H9 (cell line): ENCODE results near the gene PLD3. TPM values are rescaled to one million over a fixed set of nuclear protein-coding genes. Genes with fewer than 3 reads are reported as not detected.
A peak's percentile ranks its signal among the peaks of the same experiment; 100 is the strongest.

Source experiments
- DNase-seq: peaks from one replicate; pipeline ENCODE4 v3.0.0-alpha.2; 2017
- H2AFZ ChIP-seq: one replicate; pipeline ENCODE4 v1.6.1; 2013; ENCODE audit warnings: mild to moderate bottlenecking, low read length, control low read depth, moderate library complexity
- H2AK5ac ChIP-seq: 2 replicates; pipeline ENCODE4 v1.6.1; 2013; ENCODE audit warnings: low read length, control low read depth, mixed read lengths; ENCODE audit not compliant: insufficient read length
- H2BK120ac ChIP-seq: one replicate; pipeline ENCODE4 v1.6.1; 2013; ENCODE audit warnings: low read depth, mild to moderate bottlenecking, low read length, control low read depth, inconsistent platforms; ENCODE audit not compliant: poor library complexity, severe bottlenecking
- H2BK12ac ChIP-seq: 2 replicates; pipeline ENCODE4 v1.6.1; 2013; ENCODE audit warnings: low read length, control low read depth, mixed read lengths, low read depth; ENCODE audit not compliant: insufficient read length
- H2BK15ac ChIP-seq: 2 replicates; pipeline ENCODE4 v1.6.1; 2013; ENCODE audit warnings: low read depth, low read length, control low read depth
- H2BK20ac ChIP-seq: one replicate; pipeline ENCODE4 v1.6.1; 2013; ENCODE audit warnings: low read depth, mild to moderate bottlenecking, low read length, control low read depth, inconsistent platforms; ENCODE audit not compliant: poor library complexity, severe bottlenecking
- H2BK5ac ChIP-seq: 2 replicates; pipeline ENCODE4 v1.6.1; 2013; ENCODE audit warnings: low read length, control low read depth, mixed read lengths; ENCODE audit not compliant: insufficient read length
- H3K14ac ChIP-seq: 2 replicates; pipeline ENCODE4 v1.6.1; 2013; ENCODE audit warnings: low read length, control low read depth; ENCODE audit not compliant: insufficient read depth
- H3K18ac ChIP-seq: 2 replicates; pipeline ENCODE4 v1.6.1; 2013; ENCODE audit warnings: low read depth, mild to moderate bottlenecking, mixed read lengths, low read length, control low read depth; ENCODE audit not compliant: insufficient read length
- H3K23ac ChIP-seq: 2 replicates; pipeline ENCODE4 v1.6.1; 2013; ENCODE audit warnings: low read length, control low read depth, mixed read lengths, low read depth; ENCODE audit not compliant: insufficient read length
- H3K23me2 ChIP-seq: 2 replicates; pipeline ENCODE4 v1.6.1; 2013; ENCODE audit warnings: low read depth, mild to moderate bottlenecking, mixed read lengths, low read length, control low read depth; ENCODE audit not compliant: insufficient read length, poor library complexity, severe bottlenecking
- H3K27ac ChIP-seq: 2 replicates; pipeline ENCODE4 v1.5.1; 2013; ENCODE audit warnings: low read length, control low read depth, mixed read lengths, low read depth; ENCODE audit not compliant: insufficient read length
- H3K27me3 ChIP-seq: 2 replicates; pipeline ENCODE4 v1.6.1; 2013; ENCODE audit warnings: low read length, control low read depth, inconsistent platforms; ENCODE audit not compliant: insufficient read depth
- H3K4ac ChIP-seq: 2 replicates; pipeline ENCODE4 v1.6.1; 2013; ENCODE audit warnings: low read depth, mild to moderate bottlenecking, control low read depth, inconsistent platforms, low read length, moderate library complexity
- H3K4me1 ChIP-seq: 2 replicates; pipeline ENCODE4 v1.6.1; 2013; ENCODE audit warnings: low read length, control low read depth, inconsistent platforms; ENCODE audit not compliant: insufficient read depth
- H3K4me2 ChIP-seq: 2 replicates; pipeline ENCODE4 v1.6.1; 2013; ENCODE audit warnings: low read length, control low read depth, mixed read lengths; ENCODE audit not compliant: insufficient read length, insufficient read depth
- H3K56ac ChIP-seq: 2 replicates; pipeline ENCODE4 v1.6.1; 2013; ENCODE audit warnings: low read depth, mild to moderate bottlenecking, mixed read lengths, low read length, control low read depth; ENCODE audit not compliant: insufficient read length
- H3K79me1 ChIP-seq: 2 replicates; pipeline ENCODE4 v1.6.1; 2013; ENCODE audit warnings: low read depth, mild to moderate bottlenecking, moderate library complexity, low read length, control low read depth, inconsistent platforms; ENCODE audit not compliant: insufficient read depth, poor library complexity, severe bottlenecking
- H3K79me2 ChIP-seq: 2 replicates; pipeline ENCODE4 v1.6.1; 2013; ENCODE audit warnings: low read length, control low read depth, inconsistent platforms; ENCODE audit not compliant: insufficient read depth
- H3K9ac ChIP-seq: 2 replicates; pipeline ENCODE4 v1.6.1; 2013; ENCODE audit warnings: low read length, control low read depth, mixed read lengths; ENCODE audit not compliant: insufficient read length; ENCODE audit errors: extremely low read depth
- H3K9me3 ChIP-seq: one replicate; pipeline ENCODE4 v1.6.1; 2013; ENCODE audit warnings: low read depth, low read length, inconsistent platforms; ENCODE audit not compliant: control insufficient read depth
- H3T11ph ChIP-seq: one replicate; pipeline ENCODE4 v1.6.1; 2013; ENCODE audit warnings: mild to moderate bottlenecking, low read length, control low read depth, inconsistent platforms
- H4K20me1 ChIP-seq: one replicate; pipeline ENCODE4 v1.6.1; 2013; ENCODE audit not compliant: control insufficient read depth, insufficient read length, insufficient read depth
- H4K5ac ChIP-seq: 2 replicates; pipeline ENCODE4 v1.6.1; 2013; ENCODE audit warnings: low read depth, mild to moderate bottlenecking, mixed read lengths, low read length, control low read depth; ENCODE audit not compliant: insufficient read length
- H4K8ac ChIP-seq: replicated peaks from 2 replicates; pipeline ENCODE4 v1.6.1; 2013; ENCODE audit warnings: low read length, control low read depth, mixed read lengths, low read depth; ENCODE audit not compliant: insufficient read length
- H4K91ac ChIP-seq: 2 replicates; pipeline ENCODE4 v1.6.1; 2013; ENCODE audit warnings: low read depth, mild to moderate bottlenecking, moderate library complexity, mixed read lengths, low read length, control low read depth; ENCODE audit not compliant: insufficient read length
- H3K27ac Mint-ChIP-seq, 3 experiments: 2 replicates in 2 of 3; 3 replicates in 1 of 3; pipeline ENCODE4 v1.8.0; 2020 to 2021; ENCODE audit warnings: mixed read lengths in 3 of 3, mild to moderate bottlenecking in 1 of 3, moderate library complexity in 1 of 3
- H3K27me3 Mint-ChIP-seq: 2 replicates; pipeline ENCODE4 v1.8.0; 2021; ENCODE audit warnings: low read depth, mild to moderate bottlenecking, moderate library complexity, mixed read lengths
- H3K36me3 Mint-ChIP-seq, 3 experiments: 2 replicates in 2 of 3; 3 replicates in 1 of 3; pipeline ENCODE4 v1.8.0; 2020 to 2021; ENCODE audit warnings: low read depth in 3 of 3, mixed read lengths in 3 of 3; ENCODE audit not compliant: insufficient read depth in 1 of 3
- H3K4me1 Mint-ChIP-seq, 2 experiments: 2 replicates each; pipeline ENCODE4 v1.8.0; 2020; ENCODE audit warnings: mixed read lengths in 2 of 2
- H3K4me3 Mint-ChIP-seq, 2 experiments: 2 replicates in 1 of 2; 3 replicates in 1 of 2; pipeline ENCODE4 v1.8.0; 2020 to 2021; ENCODE audit warnings: mild to moderate bottlenecking in 2 of 2, mixed read lengths in 2 of 2, moderate library complexity in 1 of 2
- H3K9me3 Mint-ChIP-seq, 2 experiments: 2 replicates in 1 of 2; 3 replicates in 1 of 2; pipeline ENCODE4 v1.8.0; 2020; ENCODE audit warnings: mild to moderate bottlenecking in 2 of 2, mixed read lengths in 2 of 2, moderate library complexity in 1 of 2
- WGBS: extraction: QIAGEN DNeasy Blood & Tissue Kit; methylation state at CpG from one replicate; pipeline ENCODE4 v1.1.7; 2013; ENCODE audit warnings: missing lambda C conversion rate, low lambda C conversion rate, mixed read lengths; ENCODE audit not compliant: insufficient read length; ENCODE audit errors: extremely low coverage; 5-methylcytosine and 5-hydroxymethylcytosine counted together
- total RNA-seq: library from RNA; stranded (reverse); gene quantifications from 2 replicates; pipeline ENCODE4 v1.2.1, GENCODE V29; 2021
- TF ChIP-seq, protein P1 (sequence below): fragments of 200-600 bp; sonication (generic); conservative IDR thresholded peaks from 3 replicates; pipeline ENCODE4 v1.8.0; 2021; ENCODE audit warnings: antibody characterized with exemption, mild to moderate bottlenecking

Gene PLD3
- total RNA-seq, 1 experiment from 2014 or later, result 194 TPM

DNA sequence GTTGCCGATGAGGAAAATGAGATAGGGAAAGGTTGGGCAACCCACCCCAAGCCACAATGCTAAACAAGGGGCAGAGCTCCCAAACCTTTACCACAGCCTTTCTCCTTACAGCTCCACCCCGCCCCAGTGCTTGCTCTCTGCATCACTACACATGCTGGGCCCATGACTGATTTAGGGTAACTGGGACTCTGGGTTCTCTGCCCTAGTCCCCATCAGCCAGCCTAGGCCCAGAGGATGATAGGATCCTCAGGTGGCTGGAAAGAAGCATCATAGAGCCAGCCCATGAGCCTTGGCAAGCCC is 11.9 kb upstream of the PLD3 start:
- no peaks in the 10 kb centered on the region for H3K27me3 ChIP-seq
- no peak overlapping the region for H2BK20ac ChIP-seq
- H2BK12ac ChIP-seq, result no peak overlapping the region
- no peak overlapping the region for H3K14ac ChIP-seq
- no peak overlapping the region for H2BK15ac ChIP-seq
- no peak overlapping the region for H3K27ac ChIP-seq
- Mint-ChIP-seq H3K9me3 (no peaks in the 10 kb centered on the region), H3K27ac (peak overlapping the region in 1 of 3 experiments; percentile 49; a peak in 2 of 7 replicates), H3K4me1 (no peaks in the 10 kb centered on the region), H3K27me3 (no peaks in the 10 kb centered on the region), H3K36me3 (peaks cover 12 to 42% (median 35%) of the 10 kb centered on the region in 3 experiments; a peak in 6 of 7 replicates), H3K4me3 (no peak overlapping the region)
- TF ChIP-seq, protein P1, sequence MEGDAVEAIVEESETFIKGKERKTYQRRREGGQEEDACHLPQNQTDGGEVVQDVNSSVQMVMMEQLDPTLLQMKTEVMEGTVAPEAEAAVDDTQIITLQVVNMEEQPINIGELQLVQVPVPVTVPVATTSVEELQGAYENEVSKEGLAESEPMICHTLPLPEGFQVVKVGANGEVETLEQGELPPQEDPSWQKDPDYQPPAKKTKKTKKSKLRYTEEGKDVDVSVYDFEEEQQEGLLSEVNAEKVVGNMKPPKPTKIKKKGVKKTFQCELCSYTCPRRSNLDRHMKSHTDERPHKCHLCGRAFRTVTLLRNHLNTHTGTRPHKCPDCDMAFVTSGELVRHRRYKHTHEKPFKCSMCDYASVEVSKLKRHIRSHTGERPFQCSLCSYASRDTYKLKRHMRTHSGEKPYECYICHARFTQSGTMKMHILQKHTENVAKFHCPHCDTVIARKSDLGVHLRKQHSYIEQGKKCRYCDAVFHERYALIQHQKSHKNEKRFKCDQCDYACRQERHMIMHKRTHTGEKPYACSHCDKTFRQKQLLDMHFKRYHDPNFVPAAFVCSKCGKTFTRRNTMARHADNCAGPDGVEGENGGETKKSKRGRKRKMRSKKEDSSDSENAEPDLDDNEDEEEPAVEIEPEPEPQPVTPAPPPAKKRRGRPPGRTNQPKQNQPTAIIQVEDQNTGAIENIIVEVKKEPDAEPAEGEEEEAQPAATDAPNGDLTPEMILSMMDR, result no peak
- no peak overlapping the region for H2AK5ac ChIP-seq
- no peak overlapping the region for H3K9ac ChIP-seq
- no peaks in the 10 kb centered on the region for H3K4me1 ChIP-seq
- WGBS, result no CpG with 5 or more reads among the region's 2 CpGs
- H4K91ac ChIP-seq, result no peak overlapping the region
- H3K4me2 ChIP-seq, result no peak overlapping the region
- H3K18ac ChIP-seq, result no peak overlapping the region
- H2BK120ac ChIP-seq, result no peak overlapping the region
- no peaks in the 10 kb centered on the region for H3K79me1 ChIP-seq
- no peak overlapping the region for H4K8ac ChIP-seq
- H3K23me2 ChIP-seq, result no peaks in the 10 kb centered on the region
- H3T11ph ChIP-seq, result no peak overlapping the region
- no peaks in the 10 kb centered on the region for H3K9me3 ChIP-seq
- H3K56ac ChIP-seq, result no peak overlapping the region
- H4K5ac ChIP-seq, result no peak overlapping the region
- no peak overlapping the region for H3K23ac ChIP-seq
- H2AFZ ChIP-seq, result no peak overlapping the region
- H2BK5ac ChIP-seq, result no peak overlapping the region
- no peaks in the 10 kb centered on the region for H4K20me1 ChIP-seq
- H3K79me2 ChIP-seq, result no peaks in the 10 kb centered on the region; the same call in 1 of the 2 replicates
- no peak overlapping the region for H3K4ac ChIP-seq
- DNase-seq, result no peak
